IPS-18c (cell line): ENCODE data around the gene LRCOL1.

ENCODE experiments used
- H3K4me3 ChIP-seq: 2 replicates; pipeline ENCODE4 v1.7.0; 2013; ENCODE audit warnings: low read depth, mild to moderate bottlenecking, low read length, moderate library complexity; ENCODE audit not compliant: insufficient read depth
- H3K9me3 ChIP-seq: one replicate; pipeline ENCODE4 v1.6.1; 2013; ENCODE audit warnings: mild to moderate bottlenecking, low read length, moderate library complexity; ENCODE audit not compliant: control insufficient read depth, insufficient read depth

The LRCOL1 gene

DNA sequence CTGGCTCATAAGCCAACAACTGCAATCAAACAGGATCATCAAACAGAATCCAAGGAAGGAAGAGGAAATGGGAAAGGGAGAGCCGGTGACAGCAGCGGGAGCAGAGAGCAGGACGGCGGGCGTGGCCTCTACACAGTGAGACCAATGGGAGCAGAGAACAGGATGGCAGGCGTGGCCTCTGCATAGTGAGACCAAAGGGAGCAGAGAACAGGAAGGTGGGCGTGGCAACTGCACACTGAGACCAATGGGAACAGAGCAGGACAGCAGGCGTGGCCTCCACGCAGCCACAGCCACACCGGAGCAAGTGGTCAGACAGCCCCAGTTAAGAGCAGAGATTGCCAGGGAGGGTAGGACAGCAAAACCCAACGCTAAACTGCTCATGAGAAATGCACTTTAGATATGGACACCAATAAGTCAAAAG is 16.4 kb downstream of the LRCOL1 start:
- H3K4me3 ChIP-seq: no peak overlapping the region
- no peaks in the 10 kb centered on the region for H3K9me3 ChIP-seq

DNA sequence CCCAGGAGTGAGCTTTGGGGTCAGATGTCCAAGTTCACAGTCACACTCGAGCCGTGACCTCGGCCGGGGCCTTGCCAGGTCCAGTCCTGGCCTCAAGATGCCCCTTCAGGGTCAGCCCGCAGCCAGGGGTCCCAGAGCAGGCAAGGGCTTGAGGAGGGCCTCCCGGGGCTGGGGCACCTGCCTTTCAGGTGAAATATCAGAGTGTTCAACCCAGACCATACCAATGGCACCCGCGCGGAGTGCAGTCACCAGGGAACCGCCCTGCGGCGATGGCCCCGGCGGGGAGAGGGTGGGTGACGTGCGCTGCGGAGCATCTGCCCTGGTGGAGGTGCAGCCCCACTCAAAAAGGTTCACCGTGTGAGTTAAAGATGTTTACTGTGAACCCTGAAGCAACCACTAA is 16.9 kb downstream of the LRCOL1 start:
- Histone ChIP-seq H3K9me3 (no peaks in the 10 kb centered on the region), H3K4me3 (no peak overlapping the region)

DNA sequence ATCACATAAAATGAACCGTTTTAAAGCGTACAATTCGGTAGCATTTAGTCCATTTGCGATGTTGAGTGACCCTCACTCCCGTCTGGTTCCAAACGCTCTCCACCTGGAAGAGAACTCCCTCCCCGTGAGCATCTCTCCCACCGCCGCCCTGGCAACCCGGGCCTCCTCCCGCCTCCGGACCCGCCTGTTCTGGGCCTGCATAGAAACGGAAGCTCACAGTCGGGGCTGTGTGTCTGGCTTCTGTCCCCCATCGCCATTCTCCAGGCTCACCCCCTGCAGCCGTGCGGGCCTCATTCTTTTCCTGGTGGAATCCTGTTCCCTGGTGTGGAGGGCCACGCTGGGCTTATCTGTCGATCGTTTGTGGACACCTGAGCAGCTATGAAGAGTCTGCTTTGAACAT is 17.3 kb downstream of the LRCOL1 start:
- H3K4me3 ChIP-seq: no peak overlapping the region

DNA sequence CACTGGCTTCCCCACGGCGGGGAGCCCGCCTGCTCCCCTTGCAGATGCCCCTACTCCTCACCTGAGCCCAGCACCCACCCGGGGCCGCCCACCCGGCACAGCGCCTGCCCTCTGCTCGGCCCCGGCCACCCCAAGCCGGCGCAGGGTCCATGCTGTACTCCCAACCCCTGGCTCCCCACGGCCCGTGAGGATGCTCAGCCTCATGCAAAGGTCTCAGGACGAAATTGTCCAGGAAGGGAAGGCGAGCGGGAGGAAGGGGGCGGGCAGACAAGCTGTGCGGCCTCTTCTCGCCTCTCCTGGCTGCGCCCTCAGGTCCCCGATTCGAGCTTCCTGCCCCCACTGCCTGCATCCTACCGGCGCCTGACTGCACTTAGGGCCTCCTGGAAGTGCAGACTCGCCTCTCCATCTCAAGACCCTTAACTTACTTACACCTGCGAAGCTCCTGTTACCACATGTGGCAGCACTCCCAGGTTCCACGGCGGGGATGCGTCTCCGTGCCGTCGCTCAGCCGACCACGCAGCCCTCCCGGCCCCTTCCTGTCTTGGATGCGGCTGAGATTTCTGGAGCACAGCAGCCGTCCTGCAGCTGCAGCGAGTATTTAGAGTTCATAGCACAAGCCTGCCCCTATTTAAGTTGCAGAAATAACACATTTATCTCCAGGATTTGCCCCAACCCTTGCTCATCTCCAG is 18.0 kb downstream of the LRCOL1 start:
- Histone ChIP-seq H3K4me3 (no peak overlapping the region), H3K9me3 (no peaks in the 10 kb centered on the region)

More for the DNA sequence above, 17.3 kb downstream of the LRCOL1 start:
- H3K9me3 ChIP-seq: no peaks in the 10 kb centered on the region

DNA sequence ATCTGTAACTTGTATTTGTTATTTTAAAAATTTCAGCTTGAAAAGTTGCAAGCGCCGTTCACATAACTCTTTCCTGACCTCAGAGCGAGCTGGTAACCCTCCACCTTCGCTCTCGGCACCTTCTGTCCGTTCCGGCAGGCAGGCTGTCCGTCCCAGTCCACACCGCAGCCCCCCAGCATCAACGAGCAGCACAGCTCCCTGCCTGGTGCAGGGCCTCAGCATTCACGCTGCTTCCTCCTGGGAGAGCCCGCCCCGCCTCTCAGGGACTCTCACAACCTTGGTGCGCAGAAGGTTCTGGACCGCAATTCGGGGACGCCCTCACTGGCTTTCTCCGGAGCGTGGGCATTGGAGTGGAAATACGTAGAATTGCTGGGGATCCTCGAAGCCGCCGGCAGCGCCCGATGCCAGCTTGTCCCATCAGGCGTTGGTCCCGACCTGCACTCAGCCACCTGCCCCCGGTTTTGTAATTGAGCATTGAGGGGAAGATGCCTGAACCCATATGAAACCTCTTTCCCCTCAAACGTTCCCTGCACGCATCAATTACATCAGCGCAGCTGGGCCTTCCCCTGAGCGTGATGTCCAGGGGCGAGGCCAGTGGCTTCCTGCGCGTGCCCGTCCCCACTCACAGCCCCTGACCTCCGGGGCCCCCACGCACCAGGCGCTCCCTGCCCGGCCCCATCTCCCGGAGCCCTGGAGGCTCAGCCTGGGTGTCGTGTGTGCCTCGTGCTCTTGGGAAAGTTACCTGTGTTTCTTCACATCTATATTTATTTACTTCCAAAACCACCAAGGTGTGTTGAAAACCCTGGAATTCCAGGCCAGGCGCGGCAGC is 19.1 kb downstream of the LRCOL1 start:
- Histone ChIP-seq H3K9me3 (no peaks in the 10 kb centered on the region), H3K4me3 (no peak overlapping the region)

DNA sequence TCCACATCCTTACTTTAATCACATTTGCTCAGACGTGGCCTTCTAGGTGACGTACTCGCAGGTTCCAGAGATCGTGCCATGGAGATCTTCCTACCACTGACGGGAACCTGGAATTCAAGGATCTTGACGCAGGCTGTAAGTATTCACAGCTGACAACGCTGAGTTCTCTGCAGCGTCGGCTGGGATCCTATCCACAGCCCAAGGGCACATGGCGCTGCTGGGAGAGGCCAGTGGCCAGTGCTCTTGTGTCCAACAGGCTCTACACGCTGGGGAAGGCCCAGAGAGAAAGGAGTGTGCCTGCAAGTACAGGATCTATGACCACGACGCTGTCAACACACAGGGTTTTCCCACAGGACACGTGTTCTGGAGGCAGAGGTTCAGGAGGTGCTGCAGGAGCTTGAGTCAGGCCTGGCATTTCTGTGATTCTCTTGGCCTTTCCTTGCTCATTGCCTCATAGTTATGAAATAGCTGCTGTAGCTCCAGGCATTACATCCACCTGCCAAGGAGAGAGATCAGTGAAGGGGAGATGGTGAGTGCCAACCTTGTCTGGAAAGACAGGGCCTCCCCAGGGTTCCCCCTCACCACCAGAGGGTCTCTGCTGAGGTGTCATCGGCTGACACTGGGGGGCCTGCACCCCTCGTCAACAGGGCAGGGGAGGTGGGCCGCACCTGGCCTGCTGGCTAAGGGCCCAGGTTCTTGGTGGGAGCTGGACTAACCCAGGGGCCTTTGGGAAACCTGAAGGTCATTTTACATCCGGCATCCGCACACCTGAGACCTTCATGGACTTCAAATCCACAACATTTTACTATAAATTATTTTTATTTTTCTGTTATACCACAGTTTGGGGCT is 21.3 kb downstream of the LRCOL1 start:
- no peak overlapping the region for H3K4me3 ChIP-seq
- H3K9me3 ChIP-seq: no peaks in the 10 kb centered on the region

DNA sequence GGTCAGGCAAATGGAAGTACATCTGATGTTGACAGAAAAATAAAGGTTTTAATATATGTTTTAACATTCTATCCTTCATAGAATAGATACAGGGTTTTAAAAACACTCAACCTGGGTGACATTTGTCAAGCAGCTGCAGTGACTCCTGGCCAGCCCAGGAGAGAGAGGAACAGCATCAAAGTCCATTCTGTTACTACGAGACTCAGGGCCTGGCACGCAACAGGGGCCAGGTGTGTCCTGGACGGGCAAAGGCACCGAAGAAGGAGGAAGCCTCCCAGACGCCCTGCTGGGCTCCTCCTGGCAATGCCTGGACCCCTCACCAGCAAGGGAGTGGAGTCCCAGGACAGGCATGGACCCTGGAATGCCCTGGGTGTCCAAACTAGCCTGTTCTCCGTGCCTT is 22.1 kb downstream of the LRCOL1 start:
- H3K4me3 ChIP-seq: no peak overlapping the region
- no peaks in the 10 kb centered on the region for H3K9me3 ChIP-seq

DNA sequence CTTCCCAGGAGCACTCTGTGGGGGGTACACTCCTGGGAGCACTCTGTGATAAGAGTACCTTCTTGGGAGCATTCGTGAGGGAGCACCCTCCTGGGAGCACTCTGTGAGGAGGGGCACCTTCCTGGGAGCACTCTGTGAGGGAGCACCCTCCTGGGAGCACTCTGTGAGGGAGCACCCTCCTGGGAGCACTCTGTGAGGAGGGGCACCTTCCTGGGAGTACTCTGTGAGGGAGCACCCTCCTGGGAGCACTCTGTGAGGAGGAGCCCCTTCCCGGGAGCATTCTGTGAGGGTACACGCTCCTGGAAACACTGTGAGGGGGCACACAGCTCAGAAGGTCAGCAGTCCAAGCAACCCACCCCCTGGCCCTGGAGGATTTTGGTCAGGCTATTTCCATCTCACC is 22.6 kb downstream of the LRCOL1 start:
- no peaks in the 10 kb centered on the region for H3K9me3 ChIP-seq
- H3K4me3 ChIP-seq: no peak overlapping the region

DNA sequence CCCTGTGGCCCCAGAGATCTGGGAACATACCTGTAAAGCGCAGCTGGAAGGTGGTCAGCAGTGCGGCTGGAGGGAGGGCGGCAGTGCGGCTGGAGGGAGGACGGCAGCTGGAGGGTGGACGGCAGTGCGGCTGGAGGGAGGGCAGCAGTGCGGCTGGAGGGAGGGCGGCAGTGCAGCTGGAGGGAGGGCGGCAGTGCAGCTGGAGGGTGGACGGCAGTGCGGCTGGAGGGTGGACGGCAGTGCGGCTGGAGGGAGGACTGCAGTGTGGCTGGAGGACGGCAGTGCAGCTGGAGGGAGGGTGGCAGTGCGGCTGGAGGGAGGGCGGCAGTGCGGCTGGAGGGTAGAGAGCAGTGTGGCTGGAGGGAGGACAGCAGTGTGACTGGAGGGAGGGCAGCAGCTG is 23.5 kb downstream of the LRCOL1 start:
- Histone ChIP-seq H3K4me3 (no peak overlapping the region), H3K9me3 (no peaks in the 10 kb centered on the region)

DNA sequence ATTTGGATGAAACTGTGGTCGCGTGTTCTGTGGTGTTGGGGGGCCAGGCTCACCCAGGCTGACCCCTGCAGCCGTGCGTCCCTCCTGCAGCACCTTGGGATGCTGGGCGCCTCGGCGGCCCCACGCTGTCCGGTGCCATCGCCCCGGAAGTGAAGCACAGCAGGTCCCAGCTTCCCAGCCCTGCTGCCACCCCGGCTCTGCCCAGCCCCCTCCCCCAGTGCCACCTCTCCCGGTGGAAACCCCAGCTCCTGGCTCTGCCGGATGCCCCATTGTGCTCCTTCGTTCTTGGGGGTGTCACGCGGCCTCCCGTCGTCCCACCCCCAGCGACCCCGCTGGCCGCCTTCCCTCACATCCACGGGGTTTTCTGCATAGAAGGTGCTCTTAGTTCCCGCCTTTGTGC is 25.2 kb downstream of the LRCOL1 start:
- no peak overlapping the region for H3K4me3 ChIP-seq
- H3K9me3 ChIP-seq: no peaks in the 10 kb centered on the region

DNA sequence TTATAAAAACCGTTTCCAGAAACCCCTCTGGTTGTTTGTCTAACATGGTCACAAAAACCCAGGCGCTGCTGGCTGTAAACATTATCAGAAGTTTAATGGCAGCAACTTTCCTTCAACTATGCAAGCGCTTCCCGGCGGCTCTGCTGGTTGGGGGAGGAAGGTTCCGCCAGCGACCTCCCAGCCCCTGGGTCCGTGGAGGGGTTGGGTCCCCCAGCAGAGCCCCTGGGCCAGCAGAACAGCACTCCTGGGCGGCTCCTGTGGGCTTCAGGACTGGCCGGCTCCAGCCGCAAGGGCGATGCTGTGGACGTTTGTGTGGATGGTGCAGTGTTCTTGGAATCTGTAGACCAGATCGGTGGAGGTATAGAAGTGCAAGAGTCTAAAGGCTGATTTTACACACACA is 26.0 kb downstream of the LRCOL1 start:
- no peaks in the 10 kb centered on the region for H3K9me3 ChIP-seq
- H3K4me3 ChIP-seq: no peak overlapping the region

DNA sequence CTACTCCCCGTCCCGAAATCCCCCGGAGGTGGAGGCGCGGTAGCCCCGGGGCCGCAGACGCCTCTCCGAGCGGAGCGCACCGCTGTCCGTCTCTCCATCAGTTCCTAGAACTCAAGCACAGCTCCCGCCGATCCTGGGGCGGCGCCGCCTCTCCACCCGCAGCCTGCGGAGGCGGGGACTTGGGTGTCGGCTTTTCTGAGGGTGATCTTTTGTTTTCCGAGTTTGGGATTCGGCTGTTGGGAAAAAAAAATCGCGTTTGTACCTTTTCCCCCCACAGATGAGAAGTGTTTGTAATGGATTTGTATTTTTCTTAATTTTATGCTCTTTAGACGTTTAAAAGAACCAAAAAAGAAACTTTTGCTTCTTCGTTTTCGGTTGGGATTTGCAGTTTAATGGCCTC is 26.6 kb downstream of the LRCOL1 start:
- Histone ChIP-seq H3K4me3 (peak overlapping the region; percentile 34; the same call in 1 of the 2 replicates), H3K9me3 (no peaks in the 10 kb centered on the region)

DNA sequence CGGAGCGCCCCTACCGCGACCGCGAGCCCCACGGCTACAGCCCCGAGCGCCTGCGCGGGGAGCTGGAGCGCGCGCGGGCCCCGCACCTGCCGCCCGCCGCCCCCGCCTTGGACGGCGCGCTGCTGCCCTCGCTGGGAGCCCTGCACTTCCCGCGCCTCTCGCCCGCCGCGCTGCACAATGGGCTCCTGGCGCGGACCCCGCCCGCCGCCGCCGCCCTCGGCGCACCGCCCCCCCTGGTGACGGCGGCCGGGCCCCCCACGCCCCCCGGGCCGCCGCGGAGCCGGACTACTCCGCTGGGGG is 27.0 kb downstream of the LRCOL1 start:
- H3K4me3 ChIP-seq: peak overlapping the region; percentile 34; the same call in 1 of the 2 replicates

DNA sequence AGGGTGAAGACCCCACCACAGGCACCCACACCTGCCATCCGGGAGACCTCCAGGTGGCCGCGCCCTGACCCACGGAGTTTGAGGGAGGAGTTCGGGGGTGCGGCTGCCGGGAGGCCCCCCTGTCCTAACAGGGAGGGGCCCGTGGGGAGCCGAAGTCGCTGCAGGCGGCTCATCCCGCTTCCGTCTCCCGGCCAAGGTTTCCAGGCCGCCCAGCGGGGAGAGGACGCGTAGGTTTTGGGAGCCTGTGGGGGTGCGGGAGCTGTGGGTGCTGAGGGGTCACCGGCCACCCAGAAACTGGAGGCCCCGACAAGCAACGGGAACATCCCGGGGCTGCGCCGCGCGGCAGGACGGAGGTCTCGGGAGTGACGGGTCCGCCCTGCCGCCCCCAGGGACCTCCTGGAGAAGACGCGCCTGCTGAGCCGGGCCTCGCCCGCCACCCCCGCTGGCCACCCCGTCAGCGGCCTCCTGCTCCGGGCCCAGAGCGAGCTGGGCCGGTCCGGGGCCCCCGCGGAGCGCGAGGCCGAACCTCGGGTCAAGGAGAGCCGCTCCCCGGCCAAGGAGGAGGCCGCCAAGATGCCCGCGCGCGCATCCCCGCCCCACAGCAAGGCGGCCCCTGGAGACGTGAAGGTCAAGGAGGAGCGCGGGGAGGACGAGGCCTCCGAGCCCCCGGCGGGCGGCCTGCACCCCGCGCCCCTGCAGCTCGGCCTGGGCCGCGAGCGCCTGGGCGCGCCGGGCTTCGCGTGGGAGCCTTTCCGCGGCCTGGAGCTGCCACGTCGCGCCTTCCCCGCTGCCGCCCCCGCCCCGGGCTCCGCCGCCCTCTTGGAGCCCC is 27.6 kb downstream of the LRCOL1 start:
- H3K9me3 ChIP-seq: no peaks in the 10 kb centered on the region
- peak overlapping the region; percentile 44 for H3K4me3 ChIP-seq

More for the DNA sequence above, 27.0 kb downstream of the LRCOL1 start:
- H3K9me3 ChIP-seq: no peaks in the 10 kb centered on the region

DNA sequence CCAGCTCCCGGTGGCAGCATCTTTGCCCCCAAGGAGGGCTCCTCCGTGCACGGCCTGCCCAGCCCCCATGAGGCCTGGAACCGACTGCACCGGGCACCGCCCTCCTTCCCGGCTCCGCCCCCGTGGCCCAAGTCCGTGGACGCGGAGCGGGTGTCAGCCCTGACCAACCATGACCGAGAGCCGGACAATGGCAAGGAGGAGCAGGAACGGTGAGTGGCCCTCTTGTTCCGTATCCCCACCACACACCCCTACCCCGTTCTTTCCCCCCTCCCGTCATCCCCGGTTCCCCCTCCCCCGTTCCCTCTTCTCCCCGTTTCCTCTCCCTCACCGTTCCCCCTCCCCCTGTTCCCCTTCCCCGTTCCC is 28.3 kb downstream of the LRCOL1 start:
- peak overlapping the region; percentile 44 for H3K4me3 ChIP-seq

DNA sequence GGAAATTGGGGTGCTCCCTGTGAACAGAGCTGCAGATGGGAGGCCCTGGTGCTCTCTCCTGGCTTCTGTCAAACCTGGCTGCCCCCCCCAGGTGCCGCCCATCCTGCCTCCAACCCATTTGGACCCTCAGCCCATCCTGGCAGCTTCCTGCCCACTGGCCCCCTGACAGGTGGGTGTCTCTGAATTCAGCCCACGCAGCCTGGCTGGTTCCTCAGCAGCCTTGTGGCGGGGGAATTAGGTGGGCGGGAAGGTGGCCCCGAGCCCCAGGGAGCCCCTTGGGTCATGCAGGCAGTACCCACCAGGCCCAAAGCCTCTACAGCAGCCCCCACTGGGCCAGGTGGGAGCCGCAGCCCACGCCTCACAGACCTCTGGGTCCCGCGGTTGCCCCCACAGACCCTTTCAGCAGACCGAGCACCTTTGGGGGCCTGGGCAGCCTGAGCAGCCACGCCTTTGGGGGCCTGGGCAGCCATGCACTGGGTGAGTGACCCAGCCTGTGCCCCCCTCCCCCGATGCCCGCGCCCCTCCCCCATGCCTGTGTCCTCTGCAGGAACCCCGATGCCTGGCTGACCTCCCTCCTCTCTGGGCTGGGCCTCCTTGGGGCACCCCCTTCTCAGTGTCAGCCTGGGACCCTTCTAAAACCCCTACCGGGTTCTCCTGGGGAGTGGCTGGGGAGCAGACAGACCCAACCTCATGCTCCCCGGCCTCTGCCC is 28.9 kb downstream of the LRCOL1 start:
- peak overlapping the region; percentile 44; the same call in 1 of the 2 replicates for H3K4me3 ChIP-seq
- H3K9me3 ChIP-seq: no peaks in the 10 kb centered on the region

More for the DNA sequence above, 28.3 kb downstream of the LRCOL1 start:
- H3K9me3 ChIP-seq: no peaks in the 10 kb centered on the region
